A673 (cell line): ENCODE results near the gene UPK3A. TPM values are rescaled to one million over a fixed set of nuclear protein-coding genes. Genes with fewer than 3 reads are reported as not detected.

ENCODE experiments used
- BruUV-seq: library from RNA; stranded (reverse); fragments of 400-500 nt; replicated peaks from 2 replicates; lab custom pipeline; 2021; lab: Mats Ljungman, UMichigan
- CTCF ChIA-PET: fragments of 300-600 bp; sonication (Branson Sonifier 250); formaldehyde crosslinking; loops from one replicate; lab custom pipeline; 2022; ENCODE audit warnings: antibody characterized with exemption; lab: Charles Lee
- POLR2A ChIA-PET: fragments of 300-600 bp; sonication (Branson Sonifier 250); formaldehyde crosslinking; loops from one replicate; lab custom pipeline; 2022; ENCODE audit warnings: antibody characterized with exemption; ENCODE audit not compliant: low non-redundant PET; lab: Charles Lee
- DNase-seq: peaks from one replicate; pipeline ENCODE4 v3.0.0-alpha.2; 2015; ENCODE audit warnings: low spot score
- H3K27ac ChIP-seq: fragments of 200-600 bp; sonication (generic); 2 replicates; pipeline ENCODE4 v1.5.1; 2016; ENCODE audit warnings: mixed run types, low read depth, mild to moderate bottlenecking, mixed read lengths, antibody characterized with exemption, low read length; ENCODE audit not compliant: poor library complexity, severe bottlenecking
- H3K27me3 ChIP-seq: fragments of 200-600 bp; sonication (generic); replicated peaks from 2 replicates; pipeline ENCODE4 v1.6.1; 2017; ENCODE audit warnings: mixed run types, low read depth, mild to moderate bottlenecking, mixed read lengths, antibody characterized with exemption, low read length; ENCODE audit not compliant: insufficient read depth, poor library complexity
- H3K36me3 ChIP-seq: fragments of 200-600 bp; sonication (generic); 2 replicates; pipeline ENCODE4 v1.6.1; 2016; ENCODE audit warnings: mixed run types, mild to moderate bottlenecking, mixed read lengths, antibody characterized with exemption, low read length; ENCODE audit not compliant: insufficient read depth, poor library complexity, severe bottlenecking
- H3K4me1 ChIP-seq: fragments of 200-600 bp; sonication (generic); 2 replicates; pipeline ENCODE4 v1.6.1; 2017; ENCODE audit warnings: mixed run types, mild to moderate bottlenecking, mixed read lengths, antibody characterized with exemption, low read length; ENCODE audit not compliant: insufficient read depth, poor library complexity, severe bottlenecking
- H3K4me3 ChIP-seq: fragments of 200-600 bp; sonication (generic); 2 replicates; pipeline ENCODE4 v1.5.1; 2016; ENCODE audit warnings: low read depth, mixed run types, mild to moderate bottlenecking, mixed read lengths, low read length; ENCODE audit not compliant: poor library complexity, severe bottlenecking
- H3K9me3 ChIP-seq: fragments of 200-600 bp; sonication (generic); 2 replicates; pipeline ENCODE4 v1.6.1; 2016; ENCODE audit warnings: mixed run types, low read depth, mild to moderate bottlenecking, mixed read lengths, antibody characterized with exemption, low read length; ENCODE audit not compliant: poor library complexity, severe bottlenecking
- EZH2 ChIP-seq: fragments of 200-600 bp; sonication (generic); IDR thresholded peaks from 2 replicates; pipeline ENCODE4 v1.6.1; 2017; ENCODE audit warnings: borderline replicate concordance, low read depth, mild to moderate bottlenecking, mixed read lengths, antibody characterized with exemption, low read length; ENCODE audit not compliant: poor library complexity, severe bottlenecking
- intact Hi-C: fragments of 100-400 bp; cut with micrococcal nuclease; formaldehyde crosslinking; loops from one replicate; pipeline ENCODE4 v1.10.0; 2022; ENCODE audit not compliant: unreplicated experiment
- total RNA-seq: library from RNA; stranded (reverse); gene quantifications from 2 replicates; pipeline ENCODE4 v1.2.3, GENCODE V29; 2021
- TF ChIP-seq, protein P1 (sequence below): fragments of 300-800, 200-600 bp; sonication (generic); conservative IDR thresholded peaks from 2 replicates; pipeline ENCODE4 v1.5.1; 2017; ENCODE audit warnings: low read depth, mild to moderate bottlenecking, antibody characterized with exemption, low read length, moderate library complexity, mixed read lengths

The UPK3A gene
- total RNA-seq, 1 experiment from 2014 or later: not detected

DNA sequence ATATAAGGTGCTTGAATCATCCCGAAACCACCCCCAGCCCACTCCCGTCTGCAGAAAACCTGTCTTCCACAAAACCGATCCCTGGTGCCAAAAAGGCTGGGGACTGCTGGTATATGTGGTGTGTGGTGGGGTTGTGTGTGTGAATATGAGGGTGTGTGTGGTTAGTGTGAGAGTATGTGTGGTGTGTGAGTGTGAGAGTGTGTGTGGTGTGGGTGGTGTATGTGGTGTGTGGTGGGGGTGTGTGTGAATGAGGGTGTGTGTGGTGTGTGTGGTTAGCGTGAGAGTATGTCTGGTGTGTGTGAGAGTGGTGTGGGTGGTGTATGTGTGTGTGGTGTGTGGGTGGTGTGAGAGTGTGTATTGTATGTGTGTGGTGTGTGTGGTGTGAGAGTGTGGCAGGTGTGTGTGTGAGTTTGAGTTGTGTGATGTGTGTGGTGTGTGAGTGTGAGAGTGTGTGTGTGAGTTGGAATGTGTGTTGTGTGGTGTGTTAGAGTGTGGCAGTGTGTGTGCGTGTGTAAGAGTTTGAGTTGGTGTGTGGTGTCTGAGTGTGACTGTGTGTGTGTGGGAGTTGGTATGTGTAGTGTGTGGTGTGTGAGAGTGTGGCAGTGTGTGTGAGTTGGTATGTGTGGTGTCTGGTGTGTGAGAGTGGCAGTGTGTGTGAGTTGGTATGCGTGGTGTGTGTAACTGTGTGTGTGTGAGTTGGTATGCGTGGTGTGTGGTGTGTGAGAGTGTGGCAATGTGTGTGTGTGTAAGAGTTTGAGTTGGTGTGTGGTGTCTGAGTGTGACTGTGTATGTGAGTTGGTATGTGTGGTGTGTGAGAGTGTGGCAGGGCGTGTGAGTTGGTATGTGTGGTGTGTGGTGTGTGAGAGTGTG lies 6.5 kb downstream of the UPK3A start:
- Histone ChIP-seq H3K4me3 (no peak overlapping the region), H3K4me1 (no peaks in the 10 kb centered on the region), H3K27me3 (no peaks in the 10 kb centered on the region), H3K27ac (no peak overlapping the region), H3K9me3 (no peaks in the 10 kb centered on the region), H3K36me3 (no peaks in the 10 kb centered on the region)
- TF ChIP-seq, protein P1, sequence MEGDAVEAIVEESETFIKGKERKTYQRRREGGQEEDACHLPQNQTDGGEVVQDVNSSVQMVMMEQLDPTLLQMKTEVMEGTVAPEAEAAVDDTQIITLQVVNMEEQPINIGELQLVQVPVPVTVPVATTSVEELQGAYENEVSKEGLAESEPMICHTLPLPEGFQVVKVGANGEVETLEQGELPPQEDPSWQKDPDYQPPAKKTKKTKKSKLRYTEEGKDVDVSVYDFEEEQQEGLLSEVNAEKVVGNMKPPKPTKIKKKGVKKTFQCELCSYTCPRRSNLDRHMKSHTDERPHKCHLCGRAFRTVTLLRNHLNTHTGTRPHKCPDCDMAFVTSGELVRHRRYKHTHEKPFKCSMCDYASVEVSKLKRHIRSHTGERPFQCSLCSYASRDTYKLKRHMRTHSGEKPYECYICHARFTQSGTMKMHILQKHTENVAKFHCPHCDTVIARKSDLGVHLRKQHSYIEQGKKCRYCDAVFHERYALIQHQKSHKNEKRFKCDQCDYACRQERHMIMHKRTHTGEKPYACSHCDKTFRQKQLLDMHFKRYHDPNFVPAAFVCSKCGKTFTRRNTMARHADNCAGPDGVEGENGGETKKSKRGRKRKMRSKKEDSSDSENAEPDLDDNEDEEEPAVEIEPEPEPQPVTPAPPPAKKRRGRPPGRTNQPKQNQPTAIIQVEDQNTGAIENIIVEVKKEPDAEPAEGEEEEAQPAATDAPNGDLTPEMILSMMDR: no peak
- TF ChIP-seq EZH2: no peak
- intact Hi-C loops: no loop called here
- CTCF ChIA-PET: no interaction called here
- no TSS peak for BruUV-seq
- POLR2A ChIA-PET: no interaction called here
- DNase-seq: no peak

DNA sequence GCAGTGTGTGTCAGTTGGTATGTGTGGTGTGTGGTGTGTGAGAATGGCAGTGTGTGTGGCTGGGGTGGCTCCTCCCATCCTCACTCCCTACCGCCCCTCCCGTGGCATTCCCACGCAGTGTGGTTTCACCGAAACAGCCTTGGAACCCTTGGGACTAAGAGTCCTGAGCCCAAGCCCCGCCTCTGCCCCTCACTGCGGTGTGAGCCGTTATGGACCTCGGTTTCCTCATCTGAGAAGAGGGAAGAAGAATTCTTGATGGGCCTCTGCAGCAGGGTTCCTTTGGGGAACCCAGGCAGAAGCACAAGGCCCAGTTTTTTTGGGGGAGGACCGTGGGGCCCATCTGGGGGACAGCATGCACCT lies 7.2 kb downstream of the UPK3A start:
- no TSS peak for BruUV-seq
- POLR2A ChIA-PET: no interaction called here

GRCh38 chr22:45292731-45293442 lies 8.1 kb downstream of the UPK3A start:
- Histone ChIP-seq H3K9me3 (no peaks in the 10 kb centered on the region), H3K27me3 (no peaks in the 10 kb centered on the region), H3K36me3 (no peaks in the 10 kb centered on the region), H3K4me3 (no peak overlapping the region), H3K27ac (no peak overlapping the region), H3K4me1 (no peaks in the 10 kb centered on the region)
- DNase-seq: no peak
- BruUV-seq: no TSS peak
- intact Hi-C loops: no loop called here
- no peak for TF ChIP-seq EZH2
- TF ChIP-seq, protein P1: no peak
- ChIA-PET CTCF (no interaction called here), POLR2A (no interaction called here)

More for the DNA sequence above, 7.2 kb downstream of the UPK3A start:
- intact Hi-C loops: no loop called here
- Histone ChIP-seq H3K4me1 (no peaks in the 10 kb centered on the region), H3K27me3 (no peaks in the 10 kb centered on the region), H3K4me3 (no peak overlapping the region), H3K9me3 (no peaks in the 10 kb centered on the region), H3K36me3 (no peaks in the 10 kb centered on the region), H3K27ac (no peak overlapping the region)
- TF ChIP-seq, protein P1: no peak
- no peak for TF ChIP-seq EZH2
- DNase-seq: no peak
- CTCF ChIA-PET: no interaction called here
